ENCODE data around the gene SLC13A3. TPM values are rescaled to one million over a fixed set of nuclear protein-coding genes. Genes with fewer than 3 reads are reported as not detected.

Gene SLC13A3
- total RNA-seq, 2 experiments from 2014 or later, result 0.35 TPM; not detected in 1

- peak overlapping the region; percentile 87 for H3K27ac Mint-ChIP-seq
- H3K9me3 Mint-ChIP-seq, result no peaks in the 10 kb centered on the region
- H3K36me3 Mint-ChIP-seq (ENCODE audit: low read depth), result no peaks in the 10 kb centered on the region
- H3K4me1 Mint-ChIP-seq, result peaks cover 10% of the 10 kb centered on the region
- peaks cover 7% of the 10 kb centered on the region for H3K27me3 Mint-ChIP-seq
- ChIA-PET POLR2A (interaction anchor here (1.1 kb wide), 1 partner anchor 8 kb away, joined by 4 read pairs; no protein-coding TSS in a partner anchor), CTCF (interaction anchor here (0.8 to 1.6 kb wide), 12 partner anchors 9 to 144 kb away, joined by 3 to 10 read pairs (median 4); partner anchors contain the start of gene TP53RK)
- DNase-seq, result peak; percentile 63
- peak overlapping the region; percentile 40 for H3K4me3 Mint-ChIP-seq
These were observed 106.0 kb downstream of the SLC13A3 start for GRCh38 chr20:46545077-46545826.

- H3K4me1 Mint-ChIP-seq, result peaks cover 8% of the 10 kb centered on the region
- H3K27ac Mint-ChIP-seq, result no peak overlapping the region
- DNase-seq, result no peak
- H3K4me3 Mint-ChIP-seq, result no peak overlapping the region
- H3K27me3 Mint-ChIP-seq, result peaks cover 13% of the 10 kb centered on the region
- H3K9me3 Mint-ChIP-seq, result no peaks in the 10 kb centered on the region
- no peaks in the 10 kb centered on the region for H3K36me3 Mint-ChIP-seq (ENCODE audit: low read depth)
- ChIA-PET CTCF (interaction anchor here (0.8 to 1.6 kb wide), 13 partner anchors 10 to 145 kb away, joined by 3 to 10 read pairs (median 3); partner anchors contain the start of gene TP53RK), POLR2A (interaction anchor here (1.1 kb wide), 1 partner anchor 8 kb away, joined by 4 read pairs; no protein-coding TSS in a partner anchor)
These were observed 106.7 kb downstream of the SLC13A3 start for GRCh38 chr20:46544576-46544975.

- H3K4me1 Mint-ChIP-seq, result peaks cover 8% of the 10 kb centered on the region
- no peak overlapping the region for H3K4me3 Mint-ChIP-seq
- CTCF ChIA-PET, result interaction anchor here (1.2 to 1.6 kb wide), 3 partner anchors 9 to 21 kb away, joined by 3 to 10 read pairs (median 8); no protein-coding TSS in a partner anchor
- POLR2A ChIA-PET, result no interaction called here
- peaks cover 19% of the 10 kb centered on the region for H3K27me3 Mint-ChIP-seq
- H3K9me3 Mint-ChIP-seq, result no peaks in the 10 kb centered on the region
- H3K27ac Mint-ChIP-seq, result no peak overlapping the region
- no peaks in the 10 kb centered on the region for H3K36me3 Mint-ChIP-seq (ENCODE audit: low read depth)
- no peak for DNase-seq
These were observed 107.3 kb downstream of the SLC13A3 start for GRCh38 chr20:46543959-46544358.

GRCh38 chr20:46543033-46543432, 108.2 kb downstream of the SLC13A3 start:
- Mint-ChIP-seq H3K4me3 (no peak overlapping the region), H3K4me1 (peaks cover 8% of the 10 kb centered on the region), H3K27me3 (peaks cover 28% of the 10 kb centered on the region), H3K36me3 (ENCODE audit: low read depth) (no peaks in the 10 kb centered on the region), H3K9me3 (no peaks in the 10 kb centered on the region), H3K27ac (peak overlapping the region; percentile 52)
- no peak for DNase-seq
- POLR2A ChIA-PET, result no interaction called here
- CTCF ChIA-PET, result no interaction called here

GRCh38 chr20:46541229-46541935, 109.9 kb downstream of the SLC13A3 start:
- no peak for DNase-seq
- CTCF ChIA-PET, result interaction anchor here (1.1 to 2.2 kb wide), 3 partner anchors 10 to 148 kb away, joined by 3 to 5 read pairs (median 4); partner anchors contain the start of gene TP53RK
- Mint-ChIP-seq H3K36me3 (ENCODE audit: low read depth) (no peaks in the 10 kb centered on the region), H3K27me3 (peaks cover 35% of the 10 kb centered on the region), H3K27ac (no peak overlapping the region), H3K4me1 (peaks cover 8% of the 10 kb centered on the region), H3K4me3 (no peak overlapping the region), H3K9me3 (no peaks in the 10 kb centered on the region)
- POLR2A ChIA-PET, result no interaction called here

- POLR2A ChIA-PET, result no interaction called here
- Mint-ChIP-seq H3K4me3 (no peak overlapping the region), H3K27me3 (peaks cover 41% of the 10 kb centered on the region), H3K4me1 (peaks cover 6% of the 10 kb centered on the region), H3K9me3 (no peaks in the 10 kb centered on the region), H3K27ac (no peak overlapping the region), H3K36me3 (ENCODE audit: low read depth) (no peaks in the 10 kb centered on the region)
- CTCF ChIA-PET, result interaction anchor here (1.2 to 2.2 kb wide), 6 partner anchors 10 to 149 kb away, joined by 3 to 5 read pairs (median 3); no protein-coding TSS in a partner anchor
- no peak for DNase-seq
These were observed 112.1 kb downstream of the SLC13A3 start for GRCh38 chr20:46539113-46539512.

- Mint-ChIP-seq H3K4me1 (no peaks in the 10 kb centered on the region), H3K27me3 (peaks cover 18% of the 10 kb centered on the region), H3K27ac (no peak overlapping the region), H3K9me3 (no peaks in the 10 kb centered on the region), H3K36me3 (ENCODE audit: low read depth) (no peaks in the 10 kb centered on the region), H3K4me3 (no peak overlapping the region)
- POLR2A ChIA-PET, result no interaction called here
- CTCF ChIA-PET, result no interaction called here
- no peak for DNase-seq
These were observed 120.6 kb downstream of the SLC13A3 start for GRCh38 chr20:46530640-46531039.

- Mint-ChIP-seq H3K4me1 (no peaks in the 10 kb centered on the region), H3K27me3 (peaks cover 31% of the 10 kb centered on the region), H3K4me3 (no peak overlapping the region), H3K36me3 (ENCODE audit: low read depth) (no peaks in the 10 kb centered on the region), H3K27ac (no peak overlapping the region), H3K9me3 (no peaks in the 10 kb centered on the region)
- ChIA-PET CTCF (interaction anchor here (0.6 to 1.3 kb wide), 4 partner anchors 10 to 50 kb away, joined by 3 to 6 read pairs (median 3); partner anchors contain the start of gene ZNF334), POLR2A (no interaction called here)
- peak; percentile 34 for DNase-seq
These were observed 127.4 kb downstream of the SLC13A3 start for GRCh38 chr20:46523696-46524328.

GRCh38 chr20:46523108-46523507, 128.2 kb downstream of the SLC13A3 start:
- Mint-ChIP-seq H3K27me3 (peaks cover 28% of the 10 kb centered on the region), H3K4me1 (no peaks in the 10 kb centered on the region), H3K9me3 (no peaks in the 10 kb centered on the region), H3K27ac (no peak overlapping the region), H3K36me3 (ENCODE audit: low read depth) (no peaks in the 10 kb centered on the region), H3K4me3 (no peak overlapping the region)
- no peak for DNase-seq
- ChIA-PET POLR2A (no interaction called here), CTCF (interaction anchor here (1.3 to 2.5 kb wide), 4 partner anchors 10 to 166 kb away, joined by 3 to 10 read pairs (median 5); partner anchors contain the start of genes TP53RK and ZNF334)

GRCh38 chr20:46520976-46521579, 130.2 kb downstream of the SLC13A3 start:
- ChIA-PET POLR2A (no interaction called here), CTCF (interaction anchor here (1.1 to 2.5 kb wide), 2 partner anchors 28 to 168 kb away, joined by 6 to 10 read pairs; partner anchors contain the start of gene TP53RK)
- DNase-seq, result peak; percentile 63
- Mint-ChIP-seq H3K27me3 (peaks cover 25% of the 10 kb centered on the region), H3K27ac (no peak overlapping the region), H3K9me3 (no peaks in the 10 kb centered on the region), H3K4me3 (no peak overlapping the region), H3K4me1 (no peaks in the 10 kb centered on the region), H3K36me3 (ENCODE audit: low read depth) (no peaks in the 10 kb centered on the region)

GRCh38 chr20:46520540-46520939, 130.7 kb downstream of the SLC13A3 start:
- DNase-seq, result no peak
- Mint-ChIP-seq H3K27me3 (peaks cover 25% of the 10 kb centered on the region), H3K9me3 (no peaks in the 10 kb centered on the region), H3K27ac (no peak overlapping the region), H3K4me1 (no peaks in the 10 kb centered on the region), H3K4me3 (no peak overlapping the region), H3K36me3 (ENCODE audit: low read depth) (no peaks in the 10 kb centered on the region)
- POLR2A ChIA-PET, result no interaction called here
- CTCF ChIA-PET, result interaction anchor here (1.1 to 1.3 kb wide), 3 partner anchors 10 to 27 kb away, joined by 3 to 6 read pairs (median 4); no protein-coding TSS in a partner anchor

GRCh38 chr20:46519471-46520068, 131.7 kb downstream of the SLC13A3 start:
- Mint-ChIP-seq H3K36me3 (ENCODE audit: low read depth) (no peaks in the 10 kb centered on the region), H3K27me3 (peaks cover 23% of the 10 kb centered on the region), H3K4me1 (no peaks in the 10 kb centered on the region), H3K9me3 (no peaks in the 10 kb centered on the region), H3K27ac (no peak overlapping the region), H3K4me3 (no peak overlapping the region)
- POLR2A ChIA-PET, result no interaction called here
- CTCF ChIA-PET, result interaction anchor here (0.6 to 1.3 kb wide), 3 partner anchors 9 to 191 kb away, joined by 3 to 4 read pairs (median 4); no protein-coding TSS in a partner anchor
- no peak for DNase-seq
